ENCODE measurements around the gene FAM118B. TPM values are rescaled to one million over a fixed set of nuclear protein-coding genes. Genes with fewer than 3 reads are reported as not detected.

The FAM118B gene
- total and polyA plus RNA-seq, 2 of the 4 experiments (the other 2 are of a cell fraction) = 20.0 to 27.2 TPM

GRCh38 chr11:126310200-126310991, 98.8 kb downstream of the FAM118B start:
- BruUV-seq (replicated peaks) = no TSS peak
- WGBS, 2 experiments (ENCODE audit: extremely low coverage in 2 of 2, insufficient read length in 1 of 2) = 75% methylated on average over 4 of the region's 12 CpGs; no CpG with 5 or more reads in 1 of the 2 experiments
- no peak overlapping the region for H3K56ac ChIP-seq (ENCODE audit: extremely low read depth, insufficient read depth, low read length)

More at GRCh38 chr11:126310200-126310991, 98.8 kb downstream of the FAM118B start:
- TF ChIP-seq CTCF (conservative IDR thresholded peaks at IDR 0.05; ENCODE audit: low read depth, low read length) (peak; percentile 94), FOS (IDR thresholded peaks at IDR 0.05; ENCODE audit: low read depth, low read length) (no peak), SMC3 (IDR thresholded peaks at IDR 0.05; ENCODE audit: low read depth, low read length) (peak; percentile 92), CEBPB (IDR thresholded peaks at IDR 0.05; ENCODE audit: low read depth, low read length) (no peak), NFE2L2 (IDR thresholded peaks at IDR 0.05; ENCODE audit: low read depth, low read length) (no peak), MAFK (IDR thresholded peaks at IDR 0.05; ENCODE audit: low read depth, low read length) (no peak), USF2 (IDR thresholded peaks at IDR 0.05; ENCODE audit: low read depth, low read length) (no peak), MXI1 (IDR thresholded peaks at IDR 0.05; ENCODE audit: borderline replicate concordance, low read depth, low read length) (0 out of 2 replicates have a peak, but pooled peaks have one; percentile 10), BHLHE40 (IDR thresholded peaks at IDR 0.05; ENCODE audit: low read depth, low read length) (no peak), POLR2A (IDR thresholded peaks at IDR 0.05; ENCODE audit: low read depth, low read length) (peak; percentile 51; the same call in 1 of the 2 replicates), MAZ (IDR thresholded peaks at IDR 0.05; ENCODE audit: borderline replicate concordance, low read depth, low read length) (no peak), RAD21 (IDR thresholded peaks at IDR 0.05; ENCODE audit: low read length) (peak; percentile 99), RCOR1 (IDR thresholded peaks at IDR 0.05; ENCODE audit: insufficient replicate concordance, low read length) (no peak)
- no peak overlapping the region for H2BK20ac ChIP-seq (ENCODE audit: low read depth, low read length)
- no peak overlapping the region for H3K4ac ChIP-seq (ENCODE audit: low read depth, low read length)
- H4K20me1 ChIP-seq (ENCODE audit: insufficient read depth, low read length) = peaks cover 3% of the 10 kb centered on the region; the same call in 1 of the 2 replicates
- no peaks in the 10 kb centered on the region for H3K27me3 ChIP-seq (ENCODE audit: control insufficient read depth, insufficient read depth, low read length)
- H4K91ac ChIP-seq (ENCODE audit: insufficient read depth, low read depth, low read length) = no peak overlapping the region
- peak; percentile 74 for DNase-seq
- no peak overlapping the region for H3K9ac ChIP-seq (ENCODE audit: low read depth, low read length)
- peaks cover 3 to 5% of the 10 kb centered on the region in 2 experiments; a peak in 3 of 4 replicates for H3K79me1 ChIP-seq (ENCODE audit: low read depth in 1 of 2, low read length in 2 of 2)
- H3K36me3 ChIP-seq (ENCODE audit: control insufficient read depth, insufficient read depth, low read length) = peaks cover 4% of the 10 kb centered on the region; the same call in 1 of the 2 replicates
- ChIA-PET POLR2A (ENCODE audit: unreplicated experiment) (no interaction called here), CTCF (interaction anchor here (0.6 to 3.4 kb wide), 11 partner anchors 9 to 1349 kb away, joined by 3 to 35 read pairs (median 6); no protein-coding TSS in a partner anchor)
- ATAC-seq (ENCODE audit: low read depth) = peak; percentile 98
- in situ Hi-C loops (cut with MboI; ENCODE audit: low sequenced_read_pairs) = loop anchor here (10.0 to 25.0 kb wide), 3 partner anchors 104 to 1027 kb away; no protein-coding TSS in a partner anchor
- H2AK9ac ChIP-seq (replicated peaks; ENCODE audit: low read depth, low read length, poor library complexity) = peak overlapping the region; percentile 60
- no peak overlapping the region for H4K8ac ChIP-seq (ENCODE audit: low read depth in 2 of 2, low read length in 2 of 2)
- no peak overlapping the region for H3K4me2 ChIP-seq (ENCODE audit: low read depth, low read length)
- dilution Hi-C loops (cut with HindIII; ENCODE audit: low sequenced_read_pairs, unreplicated experiment) = no loop called here
- H3K9me1 ChIP-seq (ENCODE audit: insufficient read depth, low read length) = no peaks in the 10 kb centered on the region
- H3K23ac ChIP-seq (ENCODE audit: low read depth, low read length) = no peak overlapping the region
- no peak overlapping the region for H3K4me3 ChIP-seq (ENCODE audit: insufficient read depth, low read depth, low read length)
- no peak overlapping the region for H3K18ac ChIP-seq (ENCODE audit: low read depth, low read length)
- peak overlapping the region; percentile 68; the same call in 1 of the 2 replicates for H2AK5ac ChIP-seq (ENCODE audit: low read depth, low read length)
- H2BK120ac ChIP-seq (ENCODE audit: low read depth, low read length) = no peak overlapping the region
- no peak overlapping the region for H2BK15ac ChIP-seq (ENCODE audit: low read depth, low read length)
- intact Hi-C loops (cut with micrococcal nuclease) = loop anchor here (1.0 to 10.0 kb wide), 6 partner anchors 131 to 1184 kb away; no protein-coding TSS in a partner anchor
- H2AFZ ChIP-seq (replicated peaks; ENCODE audit: low read length, poor library complexity) = peak overlapping the region; percentile 79
- H3K4me1 ChIP-seq (ENCODE audit: control insufficient read depth, insufficient read depth, low read length) = peaks cover 2% of the 10 kb centered on the region; the same call in 1 of the 2 replicates
- no peak overlapping the region for H3K27ac ChIP-seq (ENCODE audit: insufficient read depth, low read length)
- H3K9me3 ChIP-seq (ENCODE audit: control insufficient read depth, insufficient read depth, low read length) = no peaks in the 10 kb centered on the region
- H2BK5ac ChIP-seq (ENCODE audit: low read depth, low read length, poor library complexity, severe bottlenecking) = no peak overlapping the region
- H3K14ac ChIP-seq (replicated peaks; ENCODE audit: low read depth, low read length) = no peak overlapping the region
- no peak overlapping the region for H4K5ac ChIP-seq (ENCODE audit: low read depth, low read length)
